ENCODE results near the gene EIF4EBP2. TPM values are rescaled to one million over a fixed set of nuclear protein-coding genes. Genes with fewer than 3 reads are reported as not detected.
A peak's percentile ranks its signal among the peaks of the same experiment; 100 is the strongest.

EIF4EBP2 gene
- polyA plus RNA-seq, 2 of the 4 experiments (the other 2 are of a cell fraction): 13.0 to 15.4 TPM

GRCh38 chr10:70357565-70357964, 46.4 kb upstream of the EIF4EBP2 start:
- Histone ChIP-seq H3K27ac (0 out of 6 replicates have a peak overlapping the region, but pooled peaks of 1 of the 2 experiments have one; percentile 19), H3K4me2 (peak overlapping the region; percentile 4; the same call in 2 of the 3 replicates), H3K9me3 (no peaks in the 10 kb centered on the region), H3K4me1 (peaks cover 21% of the 10 kb centered on the region), H3K4me3 (no peak overlapping the region)
- DNase-seq (ENCODE audit: low read depth in 1 of 2, low spot score in 1 of 2) (no peak), ATAC-seq (no peak), FAIRE-seq (no peak)
- ChIA-PET CTCF (interaction anchor here (1.2 kb wide), 1 partner anchor 30 kb away, joined by 3 read pairs; no protein-coding TSS in a partner anchor), POLR2A (no interaction called here)
- 41% methylated on average over 5 of the region's 5 CpGs for WGBS (ENCODE audit: missing lambda C conversion rate)
- TF ChIP-seq MAFK (IDR thresholded peaks at IDR 0.05; ENCODE audit: partially characterized antibody): peak; percentile 72
- TF ChIP-seq HOXB13 (CRISPR knock-in tag; IDR thresholded peaks at IDR 0.05; ENCODE audit: low read depth): no peak
- no peak for TF ChIP-seq FOSL2 (IDR thresholded peaks at IDR 0.05)
- TF ChIP-seq FOSL2 (CRISPR knock-in tag; IDR thresholded peaks at IDR 0.05): peak; percentile 85

GRCh38 chr10:70358446-70358845, 45.5 kb upstream of the EIF4EBP2 start:
- no peak for TF ChIP-seq KDM1A (IDR thresholded peaks at IDR 0.05; ENCODE audit: low read depth)
- no peak for TF ChIP-seq RARB (CRISPR knock-in tag; IDR thresholded peaks at IDR 0.05)
- TF ChIP-seq ESRRA (IDR thresholded peaks at IDR 0.05; ENCODE audit: borderline replicate concordance, low read length): no peak
- TF ChIP-seq HES2 (IDR thresholded peaks at IDR 0.05): no peak
- no peak for TF ChIP-seq EHMT2 (IDR thresholded peaks at IDR 0.05; ENCODE audit: low read depth)
- no peak for TF ChIP-seq EHF (CRISPR knock-in tag; IDR thresholded peaks at IDR 0.05)
- no peak for TF ChIP-seq MAX (IDR thresholded peaks at IDR 0.05)
- no peak for TF ChIP-seq HEYL (CRISPR knock-in tag; IDR thresholded peaks at IDR 0.05)
- TF ChIP-seq HDAC2 (IDR thresholded peaks at IDR 0.05): no peak
- TF ChIP-seq JUN (IDR thresholded peaks at IDR 0.05): no peak
- no peak for TF ChIP-seq TFCP2L1 (CRISPR knock-in tag; IDR thresholded peaks at IDR 0.05)
- TF ChIP-seq ZC3H11A (IDR thresholded peaks at IDR 0.05): no peak
- TF ChIP-seq MAZ (IDR thresholded peaks at IDR 0.05; ENCODE audit: borderline replicate concordance, low read depth, low read length): no peak
- no peak for TF ChIP-seq ZSCAN20 (CRISPR knock-in tag; IDR thresholded peaks at IDR 0.05)
- no peak overlapping the region for H3K4me2 ChIP-seq
- H3K4me1 ChIP-seq: peaks cover 12% of the 10 kb centered on the region
- FAIRE-seq: no peak
- POLR2A ChIA-PET: interaction anchor here (1.2 kb wide), 1 partner anchor 125 kb away, joined by 3 read pairs; the partner anchor contains the start of gene PPA1
- no peak overlapping the region for H3K27ac ChIP-seq
- 94% methylated on average over 5 of the region's 5 CpGs for WGBS (ENCODE audit: missing lambda C conversion rate)
- no peaks in the 10 kb centered on the region for H3K9me3 ChIP-seq
- ATAC-seq: no peak
- H3K4me3 ChIP-seq: no peak overlapping the region
- no peak for DNase-seq (ENCODE audit: low read depth in 1 of 2, low spot score in 1 of 2)
- CTCF ChIA-PET: interaction anchor here (1.1 to 24.7 kb wide), 5 partner anchors 8 to 135 kb away, joined by 3 to 554 read pairs (median 7); partner anchors contain the start of gene PPA1

GRCh38 chr10:70359017-70359550, 44.9 kb upstream of the EIF4EBP2 start:
- Histone ChIP-seq H3K4me2 (no peak overlapping the region), H3K9me3 (no peaks in the 10 kb centered on the region), H3K4me1 (peaks cover 15% of the 10 kb centered on the region), H3K27ac (no peak overlapping the region), H3K4me3 (no peak overlapping the region)
- TF ChIP-seq JUN (IDR thresholded peaks at IDR 0.05) (no peak), USF2 (IDR thresholded peaks at IDR 0.05) (no peak), SREBF2 (IDR thresholded peaks at IDR 0.05) (no peak), REST (IDR thresholded peaks at IDR 0.05) (no peak), HOXB13 (CRISPR knock-in tag; IDR thresholded peaks at IDR 0.05; ENCODE audit: low read depth) (no peak), KDM5A (IDR thresholded peaks at IDR 0.05) (no peak), TP53 (CRISPR knock-in tag; IDR thresholded peaks at IDR 0.05) (no peak), ZC3H11A (IDR thresholded peaks at IDR 0.05) (no peak), NPAS2 (CRISPR knock-in tag; IDR thresholded peaks at IDR 0.05; ENCODE audit: borderline replicate concordance) (no peak), PHF8 (IDR thresholded peaks at IDR 0.05; ENCODE audit: borderline replicate concordance, low read depth) (no peak), HES2 (IDR thresholded peaks at IDR 0.05) (no peak), MAZ (IDR thresholded peaks at IDR 0.05; ENCODE audit: borderline replicate concordance, low read depth, low read length) (no peak), HOXB5 (CRISPR knock-in tag; IDR thresholded peaks at IDR 0.05) (no peak), POLR2A (IDR thresholded peaks at IDR 0.05; ENCODE audit: low read length) (no peak), POLR2AphosphoS2 (conservative IDR thresholded peaks at IDR 0.05; ENCODE audit: low read length) (no peak), KDM1A (IDR thresholded peaks at IDR 0.05; ENCODE audit: low read depth) (no peak), SMC3 (IDR thresholded peaks at IDR 0.05) (no peak), TFCP2L1 (CRISPR knock-in tag; IDR thresholded peaks at IDR 0.05) (no peak)
- 90% methylated on average over 4 of the region's 4 CpGs for WGBS (ENCODE audit: missing lambda C conversion rate)
- CTCF ChIA-PET: interaction anchor here (0.6 to 24.7 kb wide), 6 partner anchors 9 to 135 kb away, joined by 3 to 554 read pairs (median 6); partner anchors contain the start of gene PPA1
- POLR2A ChIA-PET: interaction anchor here (1.2 kb wide), 1 partner anchor 126 kb away, joined by 3 read pairs; the partner anchor contains the start of gene PPA1
- ATAC-seq: no peak
- no peak for FAIRE-seq
- DNase-seq (ENCODE audit: low read depth in 1 of 2, low spot score in 1 of 2): no peak
